Nucleus accumbens (tissue), 56 donors: ENCODE results near the gene PCP4.
A peak's percentile ranks its signal among the peaks of the same experiment; 100 is the strongest.

Experiments used
- DNase-seq, 56 donors: peaks; one replicate each; lab custom pipeline; 2025; lab: John Stamatoyannopoulos, UW

PCP4 gene

GRCh38 chr21:39968010-39968409 is 100.8 kb downstream of the PCP4 start:
- no peak for DNase-seq

GRCh38 chr21:39969691-39970364 is 102.6 kb downstream of the PCP4 start:
- DNase-seq, result no peak

GRCh38 chr21:39971956-39972355 is 104.7 kb downstream of the PCP4 start:
- DNase-seq, result no peak

GRCh38 chr21:39972471-39972870 is 105.2 kb downstream of the PCP4 start:
- no peak for DNase-seq

- DNase-seq, result no peak
Observed at GRCh38 chr21:39972976-39973770, 105.9 kb downstream of the PCP4 start.

GRCh38 chr21:39976800-39977199 is 109.6 kb downstream of the PCP4 start:
- peak in 5 of 56 donors; percentile 0 to 20 (median 9) for DNase-seq
